Smooth muscle cell (in vitro differentiated cells): ENCODE data around the gene SPTLC2. TPM values are rescaled to one million over a fixed set of nuclear protein-coding genes. Genes with fewer than 3 reads are reported as not detected.
A peak's percentile ranks its signal among the peaks of the same experiment; 100 is the strongest.

Source experiments
- DNase-seq: peaks from one replicate; lab custom pipeline; 2025; ENCODE audit not compliant: unreplicated experiment; lab: John Stamatoyannopoulos, UW
- H2AFZ ChIP-seq: fragments of 200-600 bp; sonication (generic); 2 replicates; pipeline ENCODE4 v1.6.0; 2016; ENCODE audit warnings: antibody characterized with exemption, low read depth, mild to moderate bottlenecking
- H3F3A ChIP-seq: fragments of 200-600 bp; sonication (generic); 2 replicates; pipeline ENCODE4 v1.6.0; 2017; ENCODE audit warnings: antibody characterized with exemption, low read depth
- H3K27ac ChIP-seq: fragments of 200-600 bp; sonication (generic); 2 replicates; pipeline ENCODE4 v1.5.1; 2016; ENCODE audit warnings: low read depth, mild to moderate bottlenecking
- H3K27me3 ChIP-seq: fragments of 200-600 bp; sonication (generic); 2 replicates; pipeline ENCODE4 v1.6.1; 2016; ENCODE audit warnings: low read depth, mild to moderate bottlenecking
- H3K36me3 ChIP-seq: fragments of 200-600 bp; sonication (generic); 2 replicates; pipeline ENCODE4 v1.5.1; 2016; ENCODE audit warnings: low read depth
- H3K4me1 ChIP-seq: fragments of 200-600 bp; sonication (generic); 2 replicates; pipeline ENCODE4 v1.5.1; 2016; ENCODE audit warnings: low read depth
- H3K4me2 ChIP-seq: fragments of 200-600 bp; sonication (generic); 2 replicates; pipeline ENCODE4 v1.6.0; 2016; ENCODE audit warnings: mild to moderate bottlenecking
- H3K4me3 ChIP-seq: fragments of 200-600 bp; sonication (generic); 2 replicates; pipeline ENCODE4 v1.5.1; 2016; ENCODE audit warnings: mild to moderate bottlenecking
- H3K79me2 ChIP-seq: fragments of 200-600 bp; sonication (generic); 2 replicates; pipeline ENCODE4 v1.6.0; 2016; ENCODE audit warnings: low read depth, mild to moderate bottlenecking
- H3K9ac ChIP-seq: fragments of 200-600 bp; sonication (generic); 2 replicates; pipeline ENCODE4 v1.6.0; 2016; ENCODE audit warnings: low read depth
- H3K9me3 ChIP-seq: fragments of 200-600 bp; sonication (generic); replicated peaks from 2 replicates; pipeline ENCODE4 v1.5.1; 2016; ENCODE audit warnings: low read depth
- H4K20me1 ChIP-seq: fragments of 200-600 bp; sonication (generic); 2 replicates; pipeline ENCODE4 v1.6.0; 2016; ENCODE audit warnings: low read depth
- CTCF ChIP-seq: fragments of 200-600 bp; sonication (generic); IDR thresholded peaks from 2 replicates; pipeline ENCODE4 v1.5.1; 2017; ENCODE audit warnings: borderline replicate concordance, mild to moderate bottlenecking, antibody characterized with exemption; ENCODE audit not compliant: insufficient read depth, poor library complexity, severe bottlenecking
- WGBS: methylation state at CpG from one replicate; pipeline ENCODE4 v1.1.7; 2016; ENCODE audit warnings: low lambda C conversion rate; 5-methylcytosine and 5-hydroxymethylcytosine counted together
- polyA plus RNA-seq: library from polyadenylated mRNA; unstranded; fragments of >200 nt; fragmentation: Nextera tagmentation; extraction: Ambion mirVana; gene quantifications from 2 replicates; pipeline ENCODE4 v1.2.1, GENCODE V29; 2016
- total RNA-seq: library from RNA; depleted of rRNA; stranded (reverse); fragments of >200 nt; gene quantifications from 2 replicates; pipeline ENCODE4 v1.2.3, GENCODE V29; 2014

The SPTLC2 gene
- total and polyA plus RNA-seq, 2 experiments from 2014 or later: 23.4 to 24.8 TPM

- Histone ChIP-seq H4K20me1 (no peaks in the 10 kb centered on the region), H3K4me1 (no peaks in the 10 kb centered on the region), H3K4me2 (no peak overlapping the region), H2AFZ (no peak overlapping the region), H3K36me3 (peaks cover 9% of the 10 kb centered on the region), H3F3A (no peaks in the 10 kb centered on the region), H3K27ac (peak overlapping the region; percentile 45), H3K79me2 (no peaks in the 10 kb centered on the region), H3K4me3 (no peak overlapping the region), H3K9me3 (no peaks in the 10 kb centered on the region), H3K9ac (no peak overlapping the region), H3K27me3 (no peaks in the 10 kb centered on the region)
- WGBS: 81% methylated on average over 4 of the region's 4 CpGs
- TF ChIP-seq CTCF: no peak
- DNase-seq: no peak
Measured at GRCh38 chr14:77556946-77557345, 59.5 kb downstream of the SPTLC2 start.

- H3K4me2 ChIP-seq: no peak overlapping the region
- no peak overlapping the region for H3K9ac ChIP-seq
- no peak overlapping the region for H3K4me3 ChIP-seq
- no peaks in the 10 kb centered on the region for H3K4me1 ChIP-seq
- H3K27ac ChIP-seq: no peak overlapping the region
- H3K27me3 ChIP-seq: no peaks in the 10 kb centered on the region
- 92% methylated on average over 9 of the region's 9 CpGs for WGBS
- H3F3A ChIP-seq: no peaks in the 10 kb centered on the region
- TF ChIP-seq CTCF: no peak
- peaks cover 14% of the 10 kb centered on the region for H3K36me3 ChIP-seq
- H4K20me1 ChIP-seq: peaks cover 3% of the 10 kb centered on the region
- no peaks in the 10 kb centered on the region for H3K79me2 ChIP-seq
- H3K9me3 ChIP-seq: no peaks in the 10 kb centered on the region
- DNase-seq: no peak
- no peak overlapping the region for H2AFZ ChIP-seq
Measured at GRCh38 chr14:77554816-77555599, 61.4 kb downstream of the SPTLC2 start.

- no peak overlapping the region for H3K27ac ChIP-seq
- H4K20me1 ChIP-seq: peaks cover 7% of the 10 kb centered on the region
- H3K4me2 ChIP-seq: no peak overlapping the region
- no peaks in the 10 kb centered on the region for H3F3A ChIP-seq
- no peak overlapping the region for H2AFZ ChIP-seq
- no peak for DNase-seq
- H3K4me3 ChIP-seq: no peak overlapping the region
- no peak overlapping the region for H3K9ac ChIP-seq
- H3K9me3 ChIP-seq: no peaks in the 10 kb centered on the region
- no peaks in the 10 kb centered on the region for H3K79me2 ChIP-seq
- H3K27me3 ChIP-seq: no peaks in the 10 kb centered on the region
- no peak for TF ChIP-seq CTCF
- WGBS: 96% methylated on average over 5 of the region's 5 CpGs
- peaks cover 17% of the 10 kb centered on the region for H3K36me3 ChIP-seq
- H3K4me1 ChIP-seq: no peaks in the 10 kb centered on the region
Measured at GRCh38 chr14:77554207-77554606, 62.2 kb downstream of the SPTLC2 start.

GRCh38 chr14:77549451-77549850, 67.0 kb downstream of the SPTLC2 start:
- TF ChIP-seq CTCF: no peak
- Histone ChIP-seq H3K9me3 (no peaks in the 10 kb centered on the region), H3F3A (peaks cover 4% of the 10 kb centered on the region), H4K20me1 (peaks cover 15% of the 10 kb centered on the region), H3K4me3 (no peak overlapping the region), H3K36me3 (peaks cover 19% of the 10 kb centered on the region), H3K27me3 (no peaks in the 10 kb centered on the region), H3K4me1 (no peaks in the 10 kb centered on the region), H3K79me2 (no peaks in the 10 kb centered on the region), H3K4me2 (no peak overlapping the region), H2AFZ (no peak overlapping the region), H3K9ac (no peak overlapping the region), H3K27ac (no peak overlapping the region)
- no peak for DNase-seq
- WGBS: 85% methylated on average over 1 of the region's 1 CpG
